ENCODE results near the gene RAB38.

DNA sequence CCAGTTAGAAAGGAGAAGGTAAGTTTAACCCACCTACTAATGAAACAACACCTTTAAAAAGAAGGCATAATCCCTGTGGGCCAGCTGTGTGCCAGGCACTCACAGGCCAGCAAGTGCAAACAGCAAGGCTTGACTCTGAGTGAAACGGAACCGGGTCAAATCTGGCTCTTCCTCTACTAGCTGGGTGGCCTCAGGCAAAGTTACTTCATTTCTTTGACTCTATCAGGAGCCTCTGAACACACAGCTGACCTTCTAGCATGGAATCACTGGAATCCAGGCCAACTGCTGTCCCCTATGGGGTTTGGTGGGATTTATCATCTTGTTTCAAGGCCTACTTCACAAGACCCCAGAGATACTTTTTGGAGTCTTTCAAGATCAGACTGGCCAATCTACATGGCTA is 3.3 kb downstream of the RAB38 start:
- TF ChIP-seq RAD21 (conservative IDR thresholded peaks at IDR 0.05) = no peak
- TF ChIP-seq POLR2AphosphoS5 (IDR thresholded peaks at IDR 0.05) = no peak

Measured in neural cell (in vitro differentiated cells).